Ammon's horn (tissue), 1 donor: Measurements from ENCODE around the gene NECAB2.

Source experiments
- DNase-seq: peaks from one replicate; pipeline ENCODE4 v3.0.0-alpha.2; 2016; ENCODE audit warnings: low spot score

NECAB2 gene

GRCh38 chr16:83967091-83967490 is 953 bp upstream of the NECAB2 start:
- DNase-seq, result no peak

- DNase-seq, result no peak
These were observed 335 bp downstream of the NECAB2 start for GRCh38 chr16:83968306-83968851.

- DNase-seq, result no peak
These were observed 1.0 kb downstream of the NECAB2 start for GRCh38 chr16:83968891-83969649.

- DNase-seq, result no peak
These were observed 1.9 kb downstream of the NECAB2 start for GRCh38 chr16:83969771-83970429.

GRCh38 chr16:83970430-83970815 is 2.4 kb downstream of the NECAB2 start:
- no peak for DNase-seq

GRCh38 chr16:83971165-83972130 is 3.4 kb downstream of the NECAB2 start:
- DNase-seq, result no peak

- no peak for DNase-seq
These were observed 4.4 kb downstream of the NECAB2 start for GRCh38 chr16:83972256-83973008.

GRCh38 chr16:83973077-83973476 is 5.0 kb downstream of the NECAB2 start:
- no peak for DNase-seq

GRCh38 chr16:83973581-83974385 is 5.7 kb downstream of the NECAB2 start:
- DNase-seq, result no peak

- no peak for DNase-seq
These were observed 6.4 kb downstream of the NECAB2 start for GRCh38 chr16:83974475-83974874.

GRCh38 chr16:83975590-83976260 is 7.7 kb downstream of the NECAB2 start:
- no peak for DNase-seq

GRCh38 chr16:83977056-83977815 is 9.2 kb downstream of the NECAB2 start:
- DNase-seq, result no peak

- no peak for DNase-seq
These were observed 10.4 kb downstream of the NECAB2 start for GRCh38 chr16:83978401-83978904.

GRCh38 chr16:83979441-83979840 is 11.4 kb downstream of the NECAB2 start:
- DNase-seq, result no peak

GRCh38 chr16:83980794-83981193 is 12.8 kb downstream of the NECAB2 start:
- no peak for DNase-seq

- DNase-seq, result no peak
These were observed 13.8 kb downstream of the NECAB2 start for GRCh38 chr16:83981799-83982198.

GRCh38 chr16:83983491-83983890 is 15.4 kb downstream of the NECAB2 start:
- DNase-seq, result no peak

GRCh38 chr16:83989300-83989699 is 21.3 kb downstream of the NECAB2 start:
- no peak for DNase-seq

- no peak for DNase-seq
These were observed 22.4 kb downstream of the NECAB2 start for GRCh38 chr16:83990492-83990891.
